ENCODE data around the gene PLCD1.
A peak's percentile ranks its signal among the peaks of the same experiment; 100 is the strongest.
"Not testable (repeated sequence)": the region's sequence is repeated elsewhere in the genome, so short reads cannot be mapped to it uniquely, and the experiment has no call there.

Gene PLCD1

GRCh38 chr3:38029400-38030125, at the start of gene PLCD1:
PLCD1 (minus strand) TSS chr3:38029642; CDS start chr3:38029539, 103 bp downstream.
- no peak for DNase-seq (ENCODE audit: low spot score)

GRCh38 chr3:38077073-38077472, 47.6 kb upstream of the PLCD1 start:
- not testable (repeated sequence) for DNase-seq (ENCODE audit: low spot score)

- no peak for DNase-seq (ENCODE audit: low spot score)
Observed at GRCh38 chr3:38070013-38070412, 40.6 kb upstream of the PLCD1 start.

GRCh38 chr3:38067508-38068233, 38.2 kb upstream of the PLCD1 start:
- DNase-seq (ENCODE audit: low spot score): no peak

GRCh38 chr3:38064453-38064852, 35.0 kb upstream of the PLCD1 start:
- not testable (repeated sequence) for DNase-seq (ENCODE audit: low spot score)

GRCh38 chr3:38062809-38063208, 33.4 kb upstream of the PLCD1 start:
- DNase-seq (ENCODE audit: low spot score): no peak

- DNase-seq (ENCODE audit: low spot score): no peak
Observed at GRCh38 chr3:38059591-38059990, 30.1 kb upstream of the PLCD1 start.

GRCh38 chr3:38059148-38059547, 29.7 kb upstream of the PLCD1 start:
- no peak for DNase-seq (ENCODE audit: low spot score)

- no peak for DNase-seq (ENCODE audit: low spot score)
Observed at GRCh38 chr3:38054499-38055001, 25.1 kb upstream of the PLCD1 start.

- not testable (repeated sequence) for DNase-seq (ENCODE audit: low spot score)
Observed at GRCh38 chr3:38053813-38054498, 24.5 kb upstream of the PLCD1 start.

- not testable (repeated sequence) for DNase-seq (ENCODE audit: low spot score)
Observed at GRCh38 chr3:38053286-38053685, 23.8 kb upstream of the PLCD1 start.

GRCh38 chr3:38051131-38051530, 21.7 kb upstream of the PLCD1 start:
- no peak for DNase-seq (ENCODE audit: low spot score)

- no peak for DNase-seq (ENCODE audit: low spot score)
Observed at GRCh38 chr3:38049358-38050126, 20.1 kb upstream of the PLCD1 start.

GRCh38 chr3:38047896-38048295, 18.5 kb upstream of the PLCD1 start:
- DNase-seq (ENCODE audit: low spot score): no peak

- DNase-seq (ENCODE audit: low spot score): no peak
Observed at GRCh38 chr3:38046821-38047220, 17.4 kb upstream of the PLCD1 start.

GRCh38 chr3:38046027-38046426, 16.6 kb upstream of the PLCD1 start:
- DNase-seq (ENCODE audit: low spot score): no peak

- no peak for DNase-seq (ENCODE audit: low spot score)
Observed at GRCh38 chr3:38043486-38043885, 14.0 kb upstream of the PLCD1 start.

- DNase-seq (ENCODE audit: low spot score): no peak
Observed at GRCh38 chr3:38040401-38040800, 11.0 kb upstream of the PLCD1 start.

- peak; percentile 40 for DNase-seq (ENCODE audit: low spot score)
Observed at GRCh38 chr3:38039899-38040261, 10.4 kb upstream of the PLCD1 start.

GRCh38 chr3:38039101-38039898, 9.9 kb upstream of the PLCD1 start, which contains the start of gene DLEC1:
DLEC1 (plus strand) TSS chr3:38039208; CDS start chr3:38039226, 18 bp downstream.
- no peak for DNase-seq (ENCODE audit: low spot score)

- DNase-seq (ENCODE audit: low spot score): no peak
Observed at GRCh38 chr3:38038447-38038911, 9.0 kb upstream of the PLCD1 start.
